D341Med (cell line): ENCODE results near the gene PDSS2.
A peak's percentile ranks its signal among the peaks of the same experiment; 100 is the strongest.
"Not testable (repeated sequence)": the region's sequence is repeated elsewhere in the genome, so short reads cannot be mapped to it uniquely, and the experiment has no call there.

ENCODE experiments used
- DNase-seq: peaks from one replicate; pipeline ENCODE4 v3.0.0; 2012; ENCODE audit warnings: low spot score

PDSS2 gene

GRCh38 chr6:107321793-107322192 is 137.6 kb downstream of the PDSS2 start:
- no peak for DNase-seq

- no peak for DNase-seq
Measured at GRCh38 chr6:107319906-107320530, 139.3 kb downstream of the PDSS2 start.

- peak; percentile 73 for DNase-seq
Measured at GRCh38 chr6:107318100-107318736, 141.1 kb downstream of the PDSS2 start.

- no peak for DNase-seq
Measured at GRCh38 chr6:107315114-107315513, 144.2 kb downstream of the PDSS2 start.

GRCh38 chr6:107314531-107314939 is 144.8 kb downstream of the PDSS2 start:
- DNase-seq = no peak

- no peak for DNase-seq
Measured at GRCh38 chr6:107313776-107314175, 145.6 kb downstream of the PDSS2 start.

GRCh38 chr6:107310362-107310761 is 149.0 kb downstream of the PDSS2 start:
- DNase-seq = no peak

- DNase-seq = no peak
Measured at GRCh38 chr6:107308677-107309076, 150.7 kb downstream of the PDSS2 start.

GRCh38 chr6:107305994-107306393 is 153.4 kb downstream of the PDSS2 start:
- not testable (repeated sequence) for DNase-seq

GRCh38 chr6:107305391-107305790 is 154.0 kb downstream of the PDSS2 start:
- no peak for DNase-seq

GRCh38 chr6:107304421-107305025 is 154.8 kb downstream of the PDSS2 start:
- DNase-seq = no peak

- DNase-seq = no peak
Measured at GRCh38 chr6:107293350-107293749, 166.0 kb downstream of the PDSS2 start.

GRCh38 chr6:107292715-107293271 is 166.6 kb downstream of the PDSS2 start:
- no peak for DNase-seq

GRCh38 chr6:107290491-107290890 is 168.9 kb downstream of the PDSS2 start:
- DNase-seq = no peak

- DNase-seq = not testable (repeated sequence)
Measured at GRCh38 chr6:107289258-107289657, 170.1 kb downstream of the PDSS2 start.

- not testable (repeated sequence) for DNase-seq
Measured at GRCh38 chr6:107285683-107286082, 173.7 kb downstream of the PDSS2 start.

- no peak for DNase-seq
Measured at GRCh38 chr6:107284805-107285204, 174.6 kb downstream of the PDSS2 start.

- DNase-seq = no peak
Measured at GRCh38 chr6:107280791-107281190, 178.6 kb downstream of the PDSS2 start.

- not testable (repeated sequence) for DNase-seq
Measured at GRCh38 chr6:107280001-107280400, 179.4 kb downstream of the PDSS2 start.

GRCh38 chr6:107275330-107275865 is 184.0 kb downstream of the PDSS2 start:
- no peak for DNase-seq

- DNase-seq = no peak
Measured at GRCh38 chr6:107274288-107274687, 185.1 kb downstream of the PDSS2 start.

- no peak for DNase-seq
Measured at GRCh38 chr6:107272246-107272645, 187.1 kb downstream of the PDSS2 start.
